Muscle of arm (tissue), 12 donors: ENCODE data around the gene PPP5C. TPM values are rescaled to one million over a fixed set of nuclear protein-coding genes. Genes with fewer than 3 reads are reported as not detected.

Experiments
- DNase-seq: peaks from one replicate; pipeline ENCODE4 v3.0.0-alpha.2; 2013
- polyA plus RNA-seq, 12 donors: library from polyadenylated mRNA; unstranded; fragments of 120-200 nt; gene quantifications; one replicate each; pipeline ENCODE4 v1.2.1, GENCODE V29; 2013; ENCODE audit not compliant: insufficient read length in 12 of 12

The PPP5C gene
- polyA plus RNA-seq, 12 donors = 50.8 to 91.5 (median 60.9) TPM; not detected in 1

- no peak for DNase-seq
These were observed 22.6 kb upstream of the PPP5C start for GRCh38 chr19:46324277-46324676.

- no peak for DNase-seq
These were observed 20.3 kb upstream of the PPP5C start for GRCh38 chr19:46326608-46327007.

- DNase-seq = no peak
These were observed 18.8 kb upstream of the PPP5C start for GRCh38 chr19:46328079-46328478.

- no peak for DNase-seq
These were observed 16.5 kb upstream of the PPP5C start for GRCh38 chr19:46330319-46330918.

- DNase-seq = no peak
These were observed 9.4 kb upstream of the PPP5C start for GRCh38 chr19:46337487-46337886.

- DNase-seq = no peak
These were observed 7.4 kb upstream of the PPP5C start for GRCh38 chr19:46339446-46339845.

GRCh38 chr19:46340051-46340659, 6.7 kb upstream of the PPP5C start:
- no peak for DNase-seq

- DNase-seq = no peak
These were observed 5.0 kb upstream of the PPP5C start for GRCh38 chr19:46341937-46342336.

- DNase-seq = no peak
These were observed 2.5 kb upstream of the PPP5C start for GRCh38 chr19:46344363-46344762.

GRCh38 chr19:46345157-46345556, 1.7 kb upstream of the PPP5C start:
- DNase-seq = no peak

GRCh38 chr19:46347572-46347883, 641 bp downstream of the PPP5C start:
- no peak for DNase-seq

- DNase-seq = no peak
These were observed 1.1 kb downstream of the PPP5C start for GRCh38 chr19:46347985-46348384.

GRCh38 chr19:46349311-46349993, 2.6 kb downstream of the PPP5C start:
- no peak for DNase-seq

GRCh38 chr19:46350029-46350757, 3.3 kb downstream of the PPP5C start:
- no peak for DNase-seq

- DNase-seq = no peak
These were observed 3.9 kb downstream of the PPP5C start for GRCh38 chr19:46350758-46351159.

GRCh38 chr19:46351241-46352041, 4.6 kb downstream of the PPP5C start:
- no peak for DNase-seq

- no peak for DNase-seq
These were observed 7.0 kb downstream of the PPP5C start for GRCh38 chr19:46353730-46354528.

- no peak for DNase-seq
These were observed 8.6 kb downstream of the PPP5C start for GRCh38 chr19:46355234-46356148.

- DNase-seq = no peak
These were observed 9.5 kb downstream of the PPP5C start for GRCh38 chr19:46356149-46357055.
